Muscle layer of duodenum (tissue), 2 donors: Measurements from ENCODE around the gene LCE1B.

Experiments used
- H3K27ac ChIP-seq: one replicate; pipeline ENCODE4 v1.7.0; 2013; ENCODE audit warnings: mild to moderate bottlenecking, low read length
- H3K27me3 ChIP-seq: one replicate; pipeline ENCODE4 v1.7.0; 2013; ENCODE audit warnings: low read depth, mild to moderate bottlenecking, control low read depth, low read length
- H3K36me3 ChIP-seq, 2 donors: one replicate each; pipeline ENCODE4 v1.7.0; 2013; ENCODE audit warnings: low read length in 2 of 2, control low read depth in 1 of 2, mild to moderate bottlenecking in 1 of 2; ENCODE audit not compliant: insufficient read depth in 2 of 2, control insufficient read depth in 1 of 2
- H3K4me1 ChIP-seq, 2 donors: one replicate each; pipeline ENCODE4 v1.7.0; 2013; ENCODE audit warnings: low read length in 2 of 2, mild to moderate bottlenecking in 2 of 2, control low read depth in 1 of 2, moderate library complexity in 1 of 2; ENCODE audit not compliant: insufficient read depth in 2 of 2, control insufficient read depth in 1 of 2
- H3K4me3 ChIP-seq, 2 donors: one replicate each; pipeline ENCODE4 v1.7.0; 2013; ENCODE audit warnings: low read length in 2 of 2, low read depth in 1 of 2, mild to moderate bottlenecking in 1 of 2
- H3K9me3 ChIP-seq, 2 donors: one replicate each; pipeline ENCODE4 v1.7.0; 2013; ENCODE audit warnings: low read length in 2 of 2, control low read depth in 1 of 2, mild to moderate bottlenecking in 1 of 2; ENCODE audit not compliant: control insufficient read depth in 1 of 2
- donor health status: healthy.

LCE1B gene

DNA sequence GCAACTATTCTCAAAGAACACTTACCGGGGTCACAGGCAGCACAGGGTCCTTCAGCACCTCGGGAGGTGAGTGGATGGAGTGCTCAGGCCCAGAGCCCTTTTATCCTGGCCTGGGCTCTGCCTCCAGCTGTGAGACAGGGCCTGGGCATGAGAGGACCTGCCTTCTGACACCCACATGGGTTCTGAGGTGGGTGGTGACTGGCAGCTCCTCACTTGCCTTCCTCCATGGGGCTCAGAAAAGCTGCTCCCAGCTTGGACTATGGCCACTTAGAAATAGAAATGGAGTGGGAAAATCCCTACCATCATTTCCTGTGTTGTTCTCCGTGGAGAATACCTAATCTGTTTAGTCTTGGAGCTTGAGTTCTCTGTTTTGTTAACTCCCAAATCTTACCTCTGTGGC lies 5.2 kb upstream of the LCE1B start, which contains the start of gene LCE1C:
LCE1C (minus strand) TSS at position 76 of the 400 bp plus-strand sequence. CDS start 1,173 bp downstream, outside the sequence.
- H3K27ac ChIP-seq = no peak within 1 kb of the TSS
- no peaks in the 10 kb centered on the region for H3K9me3 ChIP-seq
- no peak within 1 kb of the TSS for H3K4me3 ChIP-seq
- no peaks in the 10 kb centered on the region for H3K27me3 ChIP-seq
- no peaks in the 10 kb centered on the region for H3K36me3 ChIP-seq
- H3K4me1 ChIP-seq = no peaks in the 10 kb centered on the region

DNA sequence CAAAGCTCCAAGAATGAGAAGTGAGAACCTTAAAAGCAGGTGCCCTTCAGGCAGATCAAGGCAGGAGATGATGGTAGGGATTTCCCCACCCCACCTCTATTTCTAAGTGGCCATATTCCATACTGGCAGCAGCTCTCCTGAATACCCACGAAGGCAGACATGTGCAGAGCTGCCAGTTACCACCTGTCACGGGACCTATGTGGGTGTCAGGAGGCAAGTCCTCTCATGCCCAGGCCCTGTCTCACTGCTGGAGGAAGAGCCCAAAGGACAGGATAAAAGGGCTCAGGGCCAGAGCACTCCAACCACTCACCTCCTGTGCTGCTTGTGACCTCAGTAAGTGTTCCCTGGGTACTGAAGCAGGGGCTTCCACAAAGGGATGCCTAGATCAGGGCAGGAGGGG lies 721 bp upstream of the LCE1B start:
- no peaks in the 10 kb centered on the region for H3K36me3 ChIP-seq
- no peak overlapping the region for H3K4me3 ChIP-seq
- no peak overlapping the region for H3K27ac ChIP-seq
- H3K27me3 ChIP-seq = no peaks in the 10 kb centered on the region
- no peaks in the 10 kb centered on the region for H3K9me3 ChIP-seq
- H3K4me1 ChIP-seq = no peaks in the 10 kb centered on the region

GRCh38 chr1:152817309-152817708 lies 5.5 kb downstream of the LCE1B start:
- no peaks in the 10 kb centered on the region for H3K36me3 ChIP-seq
- H3K4me3 ChIP-seq = no peak overlapping the region
- no peak overlapping the region for H3K27ac ChIP-seq
- H3K27me3 ChIP-seq = no peaks in the 10 kb centered on the region
- H3K9me3 ChIP-seq = no peaks in the 10 kb centered on the region
- no peaks in the 10 kb centered on the region for H3K4me1 ChIP-seq

- no peak overlapping the region for H3K27ac ChIP-seq
- no peaks in the 10 kb centered on the region for H3K9me3 ChIP-seq
- no peaks in the 10 kb centered on the region for H3K27me3 ChIP-seq
- H3K36me3 ChIP-seq = no peaks in the 10 kb centered on the region
- no peak overlapping the region for H3K4me3 ChIP-seq
- no peaks in the 10 kb centered on the region for H3K4me1 ChIP-seq
These were observed 11.5 kb downstream of the LCE1B start for GRCh38 chr1:152823294-152823693.

GRCh38 chr1:152824964-152825363 lies 13.2 kb downstream of the LCE1B start:
- no peak overlapping the region for H3K4me3 ChIP-seq
- H3K36me3 ChIP-seq = no peaks in the 10 kb centered on the region
- no peak overlapping the region for H3K27ac ChIP-seq
- no peaks in the 10 kb centered on the region for H3K27me3 ChIP-seq
- H3K4me1 ChIP-seq = no peaks in the 10 kb centered on the region
- H3K9me3 ChIP-seq = no peaks in the 10 kb centered on the region

GRCh38 chr1:152827173-152827572 lies 15.4 kb downstream of the LCE1B start, which contains the start of gene LCE1A:
Gene LCE1A, plus strand, starts transcription at chr1:152827473. Its CDS starts 0 bp downstream, at chr1:152827473.
- no peaks in the 10 kb centered on the region for H3K36me3 ChIP-seq
- no peaks in the 10 kb centered on the region for H3K27me3 ChIP-seq
- no peaks in the 10 kb centered on the region for H3K4me1 ChIP-seq
- H3K27ac ChIP-seq = no peak within 1 kb of the TSS
- no peaks in the 10 kb centered on the region for H3K9me3 ChIP-seq
- H3K4me3 ChIP-seq = no peak within 1 kb of the TSS

GRCh38 chr1:152836870-152837269 lies 25.1 kb downstream of the LCE1B start:
- H3K4me1 ChIP-seq = no peaks in the 10 kb centered on the region
- H3K27me3 ChIP-seq = no peaks in the 10 kb centered on the region
- no peaks in the 10 kb centered on the region for H3K36me3 ChIP-seq
- H3K27ac ChIP-seq = no peak overlapping the region
- H3K9me3 ChIP-seq = no peaks in the 10 kb centered on the region
- no peak overlapping the region for H3K4me3 ChIP-seq

DNA sequence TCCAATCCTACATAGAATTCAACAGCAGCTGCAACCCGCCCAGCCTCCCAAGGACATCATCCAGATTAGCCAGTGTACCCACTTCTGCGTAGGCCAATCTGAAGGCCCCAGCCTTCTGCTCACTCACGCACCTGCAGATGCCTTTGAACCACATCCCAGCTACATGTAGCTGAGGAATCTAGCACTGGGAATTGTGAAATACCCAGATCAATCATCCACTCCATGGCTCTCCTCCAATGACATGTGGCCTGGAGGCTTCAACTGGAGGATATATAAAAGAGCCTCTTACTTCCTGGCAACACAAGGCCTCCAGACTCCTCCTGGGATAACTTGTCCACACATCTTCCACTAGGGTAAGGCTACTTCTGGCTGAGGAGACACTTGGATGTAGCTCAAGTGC lies 30.8 kb downstream of the LCE1B start, which contains the start of gene LCE6A:
LCE6A (plus strand) TSS at position 301 of the 400 bp plus-strand sequence. CDS start 665 bp downstream, outside the sequence.
- H3K27me3 ChIP-seq = no peaks in the 10 kb centered on the region
- H3K4me3 ChIP-seq = no peak within 1 kb of the TSS
- H3K9me3 ChIP-seq = no peaks in the 10 kb centered on the region
- no peaks in the 10 kb centered on the region for H3K36me3 ChIP-seq
- H3K27ac ChIP-seq = no peak within 1 kb of the TSS
- no peaks in the 10 kb centered on the region for H3K4me1 ChIP-seq

- Histone ChIP-seq H3K9me3 (no peaks in the 10 kb centered on the region), H3K4me1 (no peaks in the 10 kb centered on the region), H3K36me3 (no peaks in the 10 kb centered on the region), H3K4me3 (no peak overlapping the region), H3K27ac (no peak overlapping the region), H3K27me3 (no peaks in the 10 kb centered on the region)
These were observed 43.9 kb downstream of the LCE1B start for GRCh38 chr1:152855661-152856060.

DNA sequence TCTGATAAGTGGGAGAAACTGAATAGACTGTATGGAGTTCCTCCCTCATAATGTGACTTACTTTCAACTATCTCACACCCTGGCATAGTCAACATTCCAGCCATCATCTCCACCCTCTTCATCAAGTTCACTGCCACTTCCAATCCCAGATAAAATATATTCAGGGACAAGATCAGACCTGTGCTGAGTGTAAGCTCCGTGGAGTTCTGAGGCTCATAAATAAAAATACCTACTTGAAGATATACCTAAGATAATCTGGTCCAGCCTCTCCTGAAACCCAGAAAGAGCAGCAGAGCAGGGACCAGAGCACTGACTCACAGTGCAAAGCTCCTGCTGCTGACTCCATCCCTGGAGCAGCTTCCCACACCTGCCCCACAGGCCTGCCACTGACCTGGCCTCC lies 46.3 kb downstream of the LCE1B start:
- Histone ChIP-seq H3K36me3 (no peaks in the 10 kb centered on the region), H3K27me3 (no peaks in the 10 kb centered on the region), H3K27ac (no peak overlapping the region), H3K4me3 (no peak overlapping the region), H3K4me1 (peaks cover 0 to 6% of the 10 kb centered on the region in 2 donors), H3K9me3 (no peaks in the 10 kb centered on the region)

DNA sequence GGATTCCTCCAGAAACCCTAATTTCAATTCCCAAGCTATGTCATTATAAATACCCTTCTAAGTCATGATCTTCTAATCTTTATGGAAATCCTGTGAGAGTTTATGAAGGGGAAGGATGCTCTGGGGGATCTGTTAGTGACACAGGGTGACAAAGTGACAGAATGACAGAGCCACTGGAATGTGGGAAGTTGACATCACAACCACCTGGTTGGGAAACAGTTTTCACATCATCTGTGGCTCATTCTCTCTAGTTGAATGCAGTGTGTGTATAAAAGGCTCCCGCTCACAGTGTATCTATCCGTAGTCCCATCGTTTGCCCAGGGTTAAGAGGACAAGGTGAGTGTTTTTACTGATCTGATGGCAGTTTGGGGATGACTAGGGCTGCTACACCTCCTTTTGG lies 47.9 kb downstream of the LCE1B start, which contains the start of gene LCE7A:
LCE7A (plus strand) TSS at position 301 of the 400 bp plus-strand sequence. CDS start 702 bp downstream, outside the sequence.
- Histone ChIP-seq H3K27ac (no peak within 1 kb of the TSS), H3K36me3 (no peaks in the 10 kb centered on the region), H3K4me1 (peaks cover 0 to 6% of the 10 kb centered on the region in 2 donors), H3K27me3 (no peaks in the 10 kb centered on the region), H3K4me3 (no peak within 1 kb of the TSS), H3K9me3 (no peaks in the 10 kb centered on the region)

DNA sequence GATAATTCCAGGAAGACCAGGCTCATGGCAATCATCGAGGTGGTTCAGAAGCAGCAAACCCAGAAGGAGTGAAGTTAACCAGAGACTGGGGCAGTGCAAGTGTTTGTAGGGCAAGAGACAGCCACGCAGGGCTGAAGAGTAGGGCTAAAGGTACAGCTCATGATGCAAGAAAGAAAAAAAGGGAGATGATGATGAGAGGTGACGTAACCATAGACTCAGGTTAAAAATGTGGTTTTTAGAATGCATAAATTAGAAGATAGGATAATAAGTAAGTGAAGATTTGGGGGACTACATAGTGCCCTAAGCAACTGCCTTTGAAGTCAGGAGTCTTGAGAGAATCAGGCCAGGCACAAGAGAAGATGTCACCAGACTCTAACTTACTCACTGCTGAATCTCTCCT lies 48.4 kb downstream of the LCE1B start:
- H3K36me3 ChIP-seq = no peaks in the 10 kb centered on the region
- H3K9me3 ChIP-seq = no peaks in the 10 kb centered on the region
- no peak overlapping the region for H3K4me3 ChIP-seq
- peaks cover 0 to 6% of the 10 kb centered on the region in 2 donors for H3K4me1 ChIP-seq
- no peak overlapping the region for H3K27ac ChIP-seq
- H3K27me3 ChIP-seq = no peaks in the 10 kb centered on the region
